NK-92 treated with Interleukin-12 subunit alpha and Interleukin-12 subunit beta, amount 100 ng/mL, for 24 hours (cell line): ENCODE results near the gene PPM1F.
A peak's percentile ranks its signal among the peaks of the same experiment; 100 is the strongest.
"Not testable (repeated sequence)": the region's sequence is repeated elsewhere in the genome, so short reads cannot be mapped to it uniquely, and the experiment has no call there.

ENCODE experiments used
- DNase-seq: peaks from one replicate; lab custom pipeline; 2025; lab: John Stamatoyannopoulos, UW

Gene PPM1F

DNA sequence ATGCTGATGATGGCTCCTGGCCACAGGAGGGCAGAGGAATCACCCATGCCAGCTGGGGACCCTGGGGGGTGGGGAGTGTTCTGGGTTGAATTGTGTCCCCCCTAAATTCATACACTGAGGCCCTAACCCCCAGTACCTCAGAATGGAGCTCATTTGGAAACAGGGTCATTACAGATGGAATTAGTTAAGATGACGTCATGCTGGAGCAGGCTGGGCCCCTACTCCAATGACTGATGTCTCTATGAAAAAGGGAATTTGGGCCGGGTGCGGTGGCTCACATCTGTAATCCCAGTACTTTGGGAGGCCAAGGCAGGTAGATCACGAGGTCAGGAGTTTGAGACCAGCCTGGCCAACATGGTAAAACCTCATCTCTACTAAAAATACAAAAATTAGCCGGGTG lies 12.7 kb downstream of the PPM1F start:
- DNase-seq = not testable (repeated sequence)

DNA sequence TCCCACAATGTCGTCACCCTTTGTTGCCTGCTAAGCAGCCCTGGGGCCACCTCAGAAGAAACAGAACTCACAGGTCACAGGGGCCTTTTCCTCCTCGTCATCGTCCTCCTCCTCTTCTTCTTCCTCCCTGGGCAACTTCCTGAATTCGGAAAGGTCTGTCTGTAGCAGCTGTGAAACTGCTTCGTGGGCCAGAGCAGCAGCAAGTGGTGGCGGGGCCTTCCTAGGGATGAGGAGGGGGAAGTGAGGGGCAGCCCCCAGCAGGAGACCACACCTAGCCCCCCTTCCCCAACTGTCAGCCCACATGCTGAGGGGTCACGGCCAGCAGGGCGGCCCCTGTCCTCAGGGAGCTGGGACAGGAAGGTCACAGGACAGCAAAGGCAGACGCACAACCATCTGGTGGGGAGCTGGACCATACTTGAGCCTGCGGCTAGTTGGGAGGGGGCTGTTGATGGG lies 13.2 kb downstream of the PPM1F start:
- no peak for DNase-seq

GRCh38 chr22:21938906-21939305 lies 13.7 kb downstream of the PPM1F start:
- DNase-seq = no peak

DNA sequence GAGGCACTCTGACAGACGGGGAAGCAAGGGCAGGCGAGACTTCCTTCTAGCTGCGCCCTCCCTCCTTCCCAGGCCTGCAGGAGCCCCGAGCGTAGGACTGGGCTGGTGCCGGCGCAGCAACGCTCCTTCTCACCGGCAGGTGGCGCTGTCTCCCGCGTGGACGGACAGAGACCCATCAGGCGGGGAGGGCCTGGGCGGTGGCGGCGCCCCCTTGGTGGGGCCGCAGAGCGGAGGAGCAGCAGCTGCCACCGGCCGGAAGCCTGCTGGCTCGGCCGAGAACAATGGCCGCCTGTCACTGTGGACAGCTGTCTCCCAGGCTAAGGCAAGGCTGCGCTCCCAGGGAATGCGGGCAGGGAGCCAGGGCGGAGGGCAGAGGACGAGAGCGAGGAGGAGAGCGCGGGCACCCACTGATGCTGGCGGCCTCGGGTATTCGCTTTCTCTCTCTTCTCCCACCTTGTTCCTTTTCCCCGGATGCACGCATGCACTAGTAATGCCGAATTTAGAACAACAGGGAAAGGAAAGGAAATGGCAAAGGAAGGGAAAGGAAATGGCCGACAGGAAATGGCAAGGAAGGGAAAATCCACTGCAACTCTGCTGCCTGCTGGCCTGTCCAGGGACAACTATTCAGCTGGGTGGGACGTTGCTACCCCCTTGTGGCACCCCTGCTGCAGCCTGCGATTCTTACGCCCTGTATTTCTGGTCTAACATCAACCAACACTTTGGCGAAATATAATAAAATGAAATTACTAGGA lies 14.4 kb downstream of the PPM1F start:
- DNase-seq = peak; percentile 75

DNA sequence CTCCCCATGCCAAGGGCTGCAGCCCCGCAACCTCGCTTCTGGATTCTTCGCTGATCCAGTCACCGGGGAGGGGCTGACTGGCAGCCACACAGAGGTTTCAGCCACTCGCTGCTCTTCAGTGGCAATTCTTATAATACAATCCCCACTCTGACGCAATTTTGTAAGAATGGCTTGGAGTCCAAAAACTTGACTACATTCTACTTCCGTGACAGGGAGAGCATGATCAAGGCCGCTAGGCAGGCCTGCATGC lies 14.9 kb downstream of the PPM1F start:
- DNase-seq = no peak

GRCh38 chr22:21937041-21937820 lies 15.4 kb downstream of the PPM1F start:
- DNase-seq = no peak

- no peak for DNase-seq
Observed at GRCh38 chr22:21936151-21936775, 16.4 kb downstream of the PPM1F start.

GRCh38 chr22:21933910-21934309 lies 18.7 kb downstream of the PPM1F start:
- no peak for DNase-seq

DNA sequence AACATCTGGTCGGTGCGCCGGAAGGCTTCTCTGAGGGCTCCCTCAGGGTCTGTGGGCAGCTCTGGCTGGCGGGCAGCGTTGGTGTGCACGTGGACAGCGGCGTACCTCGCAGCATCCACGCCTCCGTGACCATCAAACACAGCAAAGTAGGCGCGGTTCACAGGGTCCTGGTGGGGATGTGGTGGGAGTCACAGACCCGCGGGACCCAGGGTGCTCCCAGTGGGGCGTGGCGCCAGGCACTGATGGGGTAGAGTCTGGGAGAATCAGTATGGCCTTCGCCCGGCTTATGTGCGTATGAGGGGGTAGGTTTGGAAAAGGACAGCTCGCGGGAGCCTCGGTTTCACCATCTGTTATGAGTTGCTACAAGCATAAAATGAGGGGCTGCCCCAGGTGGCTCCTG lies 19.2 kb downstream of the PPM1F start:
- DNase-seq = no peak

DNA sequence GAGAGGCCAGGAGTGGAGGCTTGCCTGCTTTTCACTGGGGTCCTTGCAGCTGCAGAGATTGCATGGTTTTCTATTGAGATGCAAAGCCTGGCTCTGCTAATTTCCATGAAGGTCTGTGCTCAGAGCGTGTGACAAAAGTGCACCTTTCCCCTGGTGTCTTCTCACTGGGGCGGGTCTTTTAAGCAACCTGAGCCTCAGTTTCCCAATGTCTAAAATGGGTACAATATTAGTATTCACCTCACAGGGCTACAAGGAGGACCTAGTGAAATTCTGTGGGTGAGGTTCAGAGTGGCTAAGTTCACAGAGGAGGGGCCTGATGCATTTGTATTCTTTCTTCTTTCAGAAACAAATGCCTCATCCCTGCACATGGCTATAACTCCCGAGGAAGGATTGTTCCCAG lies 20.3 kb downstream of the PPM1F start:
- DNase-seq = no peak

DNA sequence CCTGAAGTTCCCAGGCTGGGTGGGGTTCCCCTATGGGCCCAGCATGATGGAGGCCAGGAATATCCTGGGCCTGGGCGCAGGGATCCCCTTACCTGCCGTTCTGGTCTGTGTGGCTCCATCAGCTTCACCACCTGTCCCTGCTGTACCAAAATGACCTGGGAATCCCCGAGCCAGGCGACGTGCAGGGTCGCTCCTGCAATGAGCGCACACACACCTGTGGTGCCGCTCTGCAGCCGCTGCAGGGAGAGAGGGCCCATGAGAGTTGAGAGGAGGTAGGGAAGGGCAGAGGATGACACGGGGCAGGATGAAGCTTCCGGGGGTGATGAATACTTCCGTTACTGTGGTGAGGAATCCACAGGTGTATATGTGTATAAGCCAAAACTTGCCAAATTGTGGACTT lies 21.6 kb downstream of the PPM1F start:
- DNase-seq = no peak

DNA sequence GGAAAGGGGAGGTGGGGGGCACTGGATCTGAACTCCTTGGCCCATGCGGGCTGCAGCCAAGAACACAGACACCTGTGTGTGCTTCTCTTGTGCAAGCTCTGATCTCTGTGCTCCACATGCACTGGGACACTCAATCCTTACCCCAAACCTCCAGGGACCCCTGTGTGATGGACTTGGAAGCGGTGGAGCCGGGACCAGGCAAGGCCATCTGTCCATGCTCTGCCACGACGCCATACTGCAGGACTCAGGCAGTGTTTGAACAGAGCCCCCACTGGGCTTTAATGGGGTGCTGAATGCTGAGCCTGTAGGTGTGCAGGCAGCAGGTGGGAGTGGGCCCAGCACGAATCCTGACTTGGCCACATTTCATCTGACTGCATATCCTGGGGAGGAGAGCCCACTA lies 23.4 kb downstream of the PPM1F start:
- DNase-seq = no peak

DNA sequence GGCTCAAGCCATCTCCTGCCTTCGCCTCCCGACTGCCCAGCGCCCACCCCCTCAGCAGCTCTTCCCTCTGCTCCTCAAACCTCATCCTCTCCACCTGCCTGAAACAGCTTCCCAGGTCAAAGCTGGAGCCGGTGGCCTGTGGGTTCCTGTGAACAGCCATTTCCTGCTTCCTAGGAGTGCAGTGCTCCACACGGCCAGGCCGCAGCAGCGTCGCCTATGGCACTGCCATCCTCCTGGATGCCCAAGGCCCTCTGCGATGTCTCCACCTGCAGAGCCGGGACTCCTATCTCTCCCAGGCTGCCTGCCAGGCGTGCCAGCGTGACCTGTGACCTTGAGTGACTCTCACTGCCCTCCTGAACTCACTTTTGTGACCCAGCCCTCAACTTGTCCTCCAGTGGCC lies 24.6 kb downstream of the PPM1F start:
- DNase-seq = no peak

- no peak for DNase-seq
Observed at GRCh38 chr22:21927174-21927823, 25.3 kb downstream of the PPM1F start.

DNA sequence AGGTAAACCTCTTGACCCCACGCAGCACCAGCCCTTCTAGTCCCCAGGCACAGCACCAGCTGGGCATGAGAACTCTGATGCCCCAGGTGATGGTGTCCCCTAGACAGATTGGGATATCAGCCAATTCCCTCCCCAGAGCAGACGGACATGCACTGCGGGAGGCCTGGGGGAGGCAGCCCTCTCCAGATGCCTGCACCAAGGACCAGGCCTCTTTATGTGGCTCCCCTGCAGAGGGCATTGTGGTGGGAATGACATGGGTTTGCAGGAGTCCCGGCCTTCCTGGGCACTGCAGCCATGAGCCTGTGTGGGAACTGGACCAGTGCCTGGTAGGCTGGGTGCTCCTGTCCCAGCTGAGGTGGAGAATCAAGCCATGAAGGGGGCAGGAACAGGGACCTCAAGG lies 25.9 kb downstream of the PPM1F start:
- no peak for DNase-seq

GRCh38 chr22:21923163-21923561 lies 29.5 kb downstream of the PPM1F start:
- no peak for DNase-seq

GRCh38 chr22:21922370-21923162 lies 30.1 kb downstream of the PPM1F start:
- no peak for DNase-seq

DNA sequence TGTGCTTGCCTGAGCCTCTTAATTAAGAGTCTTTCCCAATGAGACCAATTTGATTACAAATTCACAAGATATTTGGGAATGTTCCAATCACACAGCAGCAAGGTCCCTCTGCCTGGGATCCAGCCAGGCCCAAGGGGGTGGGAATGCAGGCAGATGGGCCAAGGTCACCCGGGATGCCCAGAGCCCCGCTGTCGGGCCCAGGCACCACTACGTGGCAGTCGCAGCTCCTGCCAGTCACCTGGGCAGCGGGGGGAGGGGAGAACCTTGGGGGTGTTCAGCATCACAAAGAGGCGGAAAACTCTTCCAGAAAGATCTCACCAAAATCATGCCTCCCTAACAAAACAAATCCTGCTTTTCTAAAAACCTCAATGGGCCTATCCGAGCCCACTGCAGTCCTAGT lies 30.9 kb downstream of the PPM1F start:
- DNase-seq = no peak

DNA sequence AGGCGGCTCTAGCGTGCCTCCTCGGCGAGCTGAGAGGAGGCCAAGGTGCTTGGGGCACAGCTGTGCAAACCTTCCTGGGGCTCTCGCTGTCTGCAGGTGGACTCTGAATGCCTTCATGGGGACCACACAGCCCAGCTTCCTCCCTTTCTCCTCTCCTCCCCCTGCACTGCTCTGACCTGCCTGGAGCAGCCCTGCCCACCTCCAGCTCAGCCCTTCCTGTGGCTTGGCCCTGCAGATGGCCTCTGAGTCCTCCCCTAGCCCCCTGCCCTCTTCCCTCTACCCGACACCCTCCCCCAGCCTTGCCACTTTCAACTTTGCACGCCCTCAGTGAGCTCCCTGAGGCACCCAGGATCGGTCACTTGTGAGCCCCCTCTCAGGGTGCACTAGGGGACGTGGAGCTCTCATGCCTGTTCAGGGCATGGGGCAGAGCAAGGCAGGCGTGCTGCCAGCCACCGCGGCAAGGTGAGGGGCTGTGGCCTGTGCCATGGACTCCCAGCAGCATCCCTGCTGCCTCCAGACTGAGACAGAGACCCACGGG lies 31.4 kb downstream of the PPM1F start:
- no peak for DNase-seq

GRCh38 chr22:21920341-21921183 lies 32.1 kb downstream of the PPM1F start:
- DNase-seq = no peak
